Smooth muscle cell (in vitro differentiated cells): ENCODE measurements around the gene SFXN2. TPM values are rescaled to one million over a fixed set of nuclear protein-coding genes. Genes with fewer than 3 reads are reported as not detected.
A peak's percentile ranks its signal among the peaks of the same experiment; 100 is the strongest.

Experiments used
- DNase-seq: peaks from one replicate; lab custom pipeline; 2025; ENCODE audit not compliant: unreplicated experiment; lab: John Stamatoyannopoulos, UW
- H2AFZ ChIP-seq: fragments of 200-600 bp; sonication (generic); 2 replicates; pipeline ENCODE4 v1.6.0; 2016; ENCODE audit warnings: antibody characterized with exemption, low read depth, mild to moderate bottlenecking
- H3F3A ChIP-seq: fragments of 200-600 bp; sonication (generic); 2 replicates; pipeline ENCODE4 v1.6.0; 2017; ENCODE audit warnings: antibody characterized with exemption, low read depth
- H3K27ac ChIP-seq: fragments of 200-600 bp; sonication (generic); 2 replicates; pipeline ENCODE4 v1.5.1; 2016; ENCODE audit warnings: low read depth, mild to moderate bottlenecking
- H3K27me3 ChIP-seq: fragments of 200-600 bp; sonication (generic); 2 replicates; pipeline ENCODE4 v1.6.1; 2016; ENCODE audit warnings: low read depth, mild to moderate bottlenecking
- H3K36me3 ChIP-seq: fragments of 200-600 bp; sonication (generic); 2 replicates; pipeline ENCODE4 v1.5.1; 2016; ENCODE audit warnings: low read depth
- H3K4me1 ChIP-seq: fragments of 200-600 bp; sonication (generic); 2 replicates; pipeline ENCODE4 v1.5.1; 2016; ENCODE audit warnings: low read depth
- H3K4me2 ChIP-seq: fragments of 200-600 bp; sonication (generic); 2 replicates; pipeline ENCODE4 v1.6.0; 2016; ENCODE audit warnings: mild to moderate bottlenecking
- H3K4me3 ChIP-seq: fragments of 200-600 bp; sonication (generic); 2 replicates; pipeline ENCODE4 v1.5.1; 2016; ENCODE audit warnings: mild to moderate bottlenecking
- H3K79me2 ChIP-seq: fragments of 200-600 bp; sonication (generic); 2 replicates; pipeline ENCODE4 v1.6.0; 2016; ENCODE audit warnings: low read depth, mild to moderate bottlenecking
- H3K9ac ChIP-seq: fragments of 200-600 bp; sonication (generic); 2 replicates; pipeline ENCODE4 v1.6.0; 2016; ENCODE audit warnings: low read depth
- H3K9me3 ChIP-seq: fragments of 200-600 bp; sonication (generic); replicated peaks from 2 replicates; pipeline ENCODE4 v1.5.1; 2016; ENCODE audit warnings: low read depth
- H4K20me1 ChIP-seq: fragments of 200-600 bp; sonication (generic); 2 replicates; pipeline ENCODE4 v1.6.0; 2016; ENCODE audit warnings: low read depth
- WGBS: methylation state at CpG from one replicate; pipeline ENCODE4 v1.1.7; 2016; ENCODE audit warnings: low lambda C conversion rate; 5-methylcytosine and 5-hydroxymethylcytosine counted together
- polyA plus RNA-seq: library from polyadenylated mRNA; unstranded; fragments of >200 nt; fragmentation: Nextera tagmentation; extraction: Ambion mirVana; gene quantifications from 2 replicates; pipeline ENCODE4 v1.2.1, GENCODE V29; 2016
- total RNA-seq: library from RNA; depleted of rRNA; stranded (reverse); fragments of >200 nt; gene quantifications from 2 replicates; pipeline ENCODE4 v1.2.3, GENCODE V29; 2014
- TF ChIP-seq, protein P1 (sequence below): fragments of 200-600 bp; sonication (generic); IDR thresholded peaks from 2 replicates; pipeline ENCODE4 v1.5.1; 2017; ENCODE audit warnings: borderline replicate concordance, mild to moderate bottlenecking, antibody characterized with exemption; ENCODE audit not compliant: insufficient read depth, poor library complexity, severe bottlenecking

The SFXN2 gene
- total and polyA plus RNA-seq, 2 experiments from 2014 or later: 2.0 to 2.9 TPM

- Histone ChIP-seq H3K27ac (no peak overlapping the region), H3K9me3 (no peaks in the 10 kb centered on the region), H3K27me3 (no peaks in the 10 kb centered on the region), H2AFZ (no peak overlapping the region), H3K4me3 (peak overlapping the region; percentile 69), H3K9ac (no peak overlapping the region), H3K36me3 (no peaks in the 10 kb centered on the region), H4K20me1 (peaks cover 43% of the 10 kb centered on the region), H3K4me2 (peak overlapping the region; percentile 99), H3K4me1 (peaks cover 15% of the 10 kb centered on the region), H3K79me2 (peaks cover 55% of the 10 kb centered on the region), H3F3A (peaks cover 5% of the 10 kb centered on the region)
- WGBS: 91% methylated on average over 4 of the region's 4 CpGs
- DNase-seq: no peak
- TF ChIP-seq, protein P1, sequence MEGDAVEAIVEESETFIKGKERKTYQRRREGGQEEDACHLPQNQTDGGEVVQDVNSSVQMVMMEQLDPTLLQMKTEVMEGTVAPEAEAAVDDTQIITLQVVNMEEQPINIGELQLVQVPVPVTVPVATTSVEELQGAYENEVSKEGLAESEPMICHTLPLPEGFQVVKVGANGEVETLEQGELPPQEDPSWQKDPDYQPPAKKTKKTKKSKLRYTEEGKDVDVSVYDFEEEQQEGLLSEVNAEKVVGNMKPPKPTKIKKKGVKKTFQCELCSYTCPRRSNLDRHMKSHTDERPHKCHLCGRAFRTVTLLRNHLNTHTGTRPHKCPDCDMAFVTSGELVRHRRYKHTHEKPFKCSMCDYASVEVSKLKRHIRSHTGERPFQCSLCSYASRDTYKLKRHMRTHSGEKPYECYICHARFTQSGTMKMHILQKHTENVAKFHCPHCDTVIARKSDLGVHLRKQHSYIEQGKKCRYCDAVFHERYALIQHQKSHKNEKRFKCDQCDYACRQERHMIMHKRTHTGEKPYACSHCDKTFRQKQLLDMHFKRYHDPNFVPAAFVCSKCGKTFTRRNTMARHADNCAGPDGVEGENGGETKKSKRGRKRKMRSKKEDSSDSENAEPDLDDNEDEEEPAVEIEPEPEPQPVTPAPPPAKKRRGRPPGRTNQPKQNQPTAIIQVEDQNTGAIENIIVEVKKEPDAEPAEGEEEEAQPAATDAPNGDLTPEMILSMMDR: no peak
Measured at GRCh38 chr10:102745157-102745556, 30.7 kb downstream of the SFXN2 start.

DNA sequence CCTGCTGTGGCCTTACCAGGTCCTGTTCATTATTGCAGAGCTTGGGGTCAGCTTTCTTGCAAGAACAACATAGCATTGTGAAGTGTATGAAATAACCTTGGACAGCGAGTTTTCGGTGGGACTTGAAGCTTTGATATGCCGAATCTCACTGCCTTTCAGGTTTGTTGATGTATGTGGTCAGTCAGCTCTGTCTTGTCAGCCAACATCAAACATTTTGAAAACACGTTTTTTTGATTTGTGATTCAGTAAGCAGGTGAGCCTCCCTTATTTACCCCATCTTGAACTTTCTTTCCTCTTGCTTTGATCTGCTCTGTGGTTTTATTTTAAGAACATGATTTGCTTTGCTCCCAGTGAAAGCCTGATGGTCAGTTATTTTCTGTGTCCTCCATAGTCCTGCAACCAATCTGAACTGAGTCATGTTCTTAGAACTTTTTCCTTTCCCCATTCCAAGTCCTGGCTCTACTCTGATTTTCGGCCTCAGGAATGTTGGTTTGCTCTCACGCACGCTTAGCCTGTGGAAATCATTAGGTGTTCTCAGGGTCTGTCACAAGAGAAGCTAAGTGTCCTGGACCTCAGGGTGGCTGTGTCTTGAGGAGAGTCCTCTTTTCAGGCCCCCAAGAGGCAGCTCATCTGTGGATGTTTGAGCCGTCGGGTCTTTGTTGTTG is 38.0 kb downstream of the SFXN2 start:
- peak overlapping the region; percentile 49 for H3K9ac ChIP-seq
- H3K27me3 ChIP-seq: no peaks in the 10 kb centered on the region
- peaks cover 19% of the 10 kb centered on the region for H3K4me1 ChIP-seq
- TF ChIP-seq, protein P1: no peak
- no peak for DNase-seq
- H3K9me3 ChIP-seq: no peaks in the 10 kb centered on the region
- H4K20me1 ChIP-seq: peaks cover 98% of the 10 kb centered on the region
- peaks cover 76% of the 10 kb centered on the region for H3K79me2 ChIP-seq
- peaks cover 29% of the 10 kb centered on the region for H3F3A ChIP-seq
- H2AFZ ChIP-seq: no peak overlapping the region
- H3K27ac ChIP-seq: peak overlapping the region; percentile 73
- no peaks in the 10 kb centered on the region for H3K36me3 ChIP-seq
- 67% methylated on average over 9 of the region's 9 CpGs for WGBS
- no peak overlapping the region for H3K4me3 ChIP-seq
- H3K4me2 ChIP-seq: peak overlapping the region; percentile 70

GRCh38 chr10:102752934-102753664 is 38.7 kb downstream of the SFXN2 start:
- H3K27me3 ChIP-seq: no peaks in the 10 kb centered on the region
- 48% methylated on average over 4 of the region's 4 CpGs for WGBS
- no peak overlapping the region for H3K4me3 ChIP-seq
- H3F3A ChIP-seq: peaks cover 29% of the 10 kb centered on the region
- H3K9ac ChIP-seq: peak overlapping the region; percentile 49
- peaks cover 99% of the 10 kb centered on the region for H4K20me1 ChIP-seq
- peaks cover 19% of the 10 kb centered on the region for H3K4me1 ChIP-seq
- H3K79me2 ChIP-seq: peaks cover 72% of the 10 kb centered on the region
- peak overlapping the region; percentile 70 for H3K4me2 ChIP-seq
- no peaks in the 10 kb centered on the region for H3K36me3 ChIP-seq
- TF ChIP-seq, protein P1: peak; percentile 49
- no peak for DNase-seq
- peak overlapping the region; percentile 73 for H3K27ac ChIP-seq
- no peak overlapping the region for H2AFZ ChIP-seq
- no peaks in the 10 kb centered on the region for H3K9me3 ChIP-seq

DNA sequence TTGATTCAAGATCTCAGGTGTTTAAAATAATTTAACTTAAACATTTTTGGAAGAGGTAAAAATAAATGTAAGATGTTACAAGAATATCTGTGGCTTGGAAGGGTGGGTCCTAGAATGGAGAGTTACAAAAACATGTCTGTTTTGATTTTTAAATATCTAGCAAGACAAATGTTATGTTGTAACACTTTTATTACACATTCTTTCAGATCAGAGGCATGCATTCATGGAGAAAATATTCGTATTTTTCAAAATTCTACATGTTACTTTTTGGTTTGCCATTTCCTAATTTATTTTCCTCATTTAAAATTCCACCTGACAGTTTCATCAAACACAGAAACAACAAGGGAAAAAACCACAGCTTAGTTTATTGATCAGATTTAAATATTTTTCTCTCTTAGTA is 39.3 kb downstream of the SFXN2 start:
- peak overlapping the region; percentile 73 for H3K27ac ChIP-seq
- peaks cover 66% of the 10 kb centered on the region for H3K79me2 ChIP-seq
- WGBS: 67% methylated on average over 1 of the region's 1 CpG
- TF ChIP-seq, protein P1: no peak
- no peaks in the 10 kb centered on the region for H3K36me3 ChIP-seq
- H3F3A ChIP-seq: peaks cover 24% of the 10 kb centered on the region
- peak overlapping the region; percentile 64 for H3K4me2 ChIP-seq
- no peaks in the 10 kb centered on the region for H3K9me3 ChIP-seq
- no peak for DNase-seq
- H3K9ac ChIP-seq: no peak overlapping the region
- no peaks in the 10 kb centered on the region for H3K27me3 ChIP-seq
- no peak overlapping the region for H3K4me3 ChIP-seq
- peaks cover 99% of the 10 kb centered on the region for H4K20me1 ChIP-seq
- H2AFZ ChIP-seq: no peak overlapping the region
- H3K4me1 ChIP-seq: peaks cover 22% of the 10 kb centered on the region
